Mammary epithelial cell (primary cell): ENCODE data around the gene PAWR.

Experiments used
- CTCF ChIP-seq, 2 donors: IDR thresholded peaks in 1 of 2; conservative IDR thresholded peaks in 1 of 2; 2 replicates each; pipeline ENCODE4 v1.5.1; 2011 to 2012; ENCODE audit warnings: inconsistent platforms in 2 of 2, low read length in 2 of 2, mild to moderate bottlenecking in 2 of 2, control low read depth in 1 of 2, low read depth in 1 of 2; ENCODE audit not compliant: insufficient read depth in 1 of 2; ENCODE audit errors: extremely low read depth in 1 of 2
- EZH2 ChIP-seq: IDR thresholded peaks from 2 replicates; pipeline ENCODE4 v1.6.1; 2012; ENCODE audit warnings: low read length, inconsistent platforms, borderline replicate concordance

- no peak for TF ChIP-seq CTCF (conservative IDR thresholded peaks at IDR 0.05 in 1 of 2, IDR thresholded peaks at IDR 0.05 in 1 of 2; ENCODE audit: extremely low read depth in 1 of 2, insufficient read depth in 1 of 2, low read depth in 1 of 2, low read length in 2 of 2)
- TF ChIP-seq EZH2: no peak
These were observed 55.1 kb downstream of the PAWR start for GRCh38 chr12:79635676-79636075.
